Type B pancreatic cell (in vitro differentiated cells): ENCODE data around the gene NUDT8. TPM values are rescaled to one million over a fixed set of nuclear protein-coding genes. Genes with fewer than 3 reads are reported as not detected.
"Not testable (repeated sequence)": the region's sequence is repeated elsewhere in the genome, so short reads cannot be mapped to it uniquely, and the experiment has no call there.

Experiments used
- DNase-seq: peaks from one replicate; pipeline ENCODE4 v3.0.0; 2021; ENCODE audit warnings: mixed read lengths; ENCODE audit not compliant: unreplicated experiment; ENCODE audit errors: extremely low spot score
- H3K27ac Mint-ChIP-seq: 2 replicates; pipeline ENCODE4 v1.8.0; 2021; ENCODE audit warnings: mild to moderate bottlenecking, mixed read lengths
- H3K27me3 Mint-ChIP-seq: 2 replicates; pipeline ENCODE4 v1.8.0; 2021; ENCODE audit warnings: mixed read lengths
- H3K36me3 Mint-ChIP-seq: 2 replicates; pipeline ENCODE4 v1.8.0; 2021; ENCODE audit warnings: mixed read lengths
- H3K4me1 Mint-ChIP-seq: one replicate; pipeline ENCODE4 v1.8.0; 2021; ENCODE audit warnings: mixed read lengths; ENCODE audit not compliant: unreplicated experiment
- H3K4me3 Mint-ChIP-seq: 2 replicates; pipeline ENCODE4 v1.8.0; 2021; ENCODE audit warnings: mild to moderate bottlenecking, mixed read lengths
- H3K9me3 Mint-ChIP-seq: 2 replicates; pipeline ENCODE4 v1.8.0; 2021; ENCODE audit warnings: mixed read lengths
- total RNA-seq: library from RNA; stranded (reverse); gene quantifications from 2 replicates; pipeline ENCODE4 v1.2.1, GENCODE V29; 2021; ENCODE audit warnings: low replicate concordance
- TF ChIP-seq, protein P1 (sequence below): fragments of 200-600 bp; sonication (generic); conservative IDR thresholded peaks from 2 replicates; pipeline ENCODE4 v1.5.0; 2021; ENCODE audit warnings: antibody characterized with exemption, mild to moderate bottlenecking

The NUDT8 gene
- total RNA-seq, 1 donor from 2014 or later = 10.3 TPM

DNA sequence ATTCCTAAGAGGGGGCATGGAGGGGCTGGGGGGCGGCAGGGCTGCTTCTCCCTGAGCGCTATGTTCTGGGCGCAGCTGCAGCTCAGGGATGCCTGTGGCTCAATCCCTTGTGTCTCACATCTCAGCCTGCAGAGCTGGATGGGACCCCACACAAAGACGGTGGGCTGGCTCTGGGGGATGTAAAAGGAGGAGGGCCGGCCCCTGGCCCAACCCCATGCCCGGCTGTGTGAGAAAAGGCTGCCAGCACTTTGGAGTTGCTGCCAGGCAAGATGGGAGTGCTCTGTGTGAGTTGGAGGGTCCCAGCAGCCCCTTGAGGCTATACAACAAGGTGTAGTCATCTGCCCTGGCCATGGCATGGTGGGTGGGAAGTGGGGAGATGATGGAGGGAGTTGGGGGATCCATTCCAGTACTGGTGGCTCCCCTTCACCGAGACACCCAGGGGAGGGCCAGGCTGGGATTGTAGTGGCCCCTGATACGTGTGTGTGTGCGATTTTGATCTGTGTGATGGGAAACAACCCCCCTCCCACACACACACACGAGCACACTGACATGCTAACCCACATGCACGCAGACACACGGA is 11.1 kb upstream of the NUDT8 start:
- H3K27ac Mint-ChIP-seq = no peak overlapping the region
- H3K4me3 Mint-ChIP-seq = no peak overlapping the region
- TF ChIP-seq, protein P1, sequence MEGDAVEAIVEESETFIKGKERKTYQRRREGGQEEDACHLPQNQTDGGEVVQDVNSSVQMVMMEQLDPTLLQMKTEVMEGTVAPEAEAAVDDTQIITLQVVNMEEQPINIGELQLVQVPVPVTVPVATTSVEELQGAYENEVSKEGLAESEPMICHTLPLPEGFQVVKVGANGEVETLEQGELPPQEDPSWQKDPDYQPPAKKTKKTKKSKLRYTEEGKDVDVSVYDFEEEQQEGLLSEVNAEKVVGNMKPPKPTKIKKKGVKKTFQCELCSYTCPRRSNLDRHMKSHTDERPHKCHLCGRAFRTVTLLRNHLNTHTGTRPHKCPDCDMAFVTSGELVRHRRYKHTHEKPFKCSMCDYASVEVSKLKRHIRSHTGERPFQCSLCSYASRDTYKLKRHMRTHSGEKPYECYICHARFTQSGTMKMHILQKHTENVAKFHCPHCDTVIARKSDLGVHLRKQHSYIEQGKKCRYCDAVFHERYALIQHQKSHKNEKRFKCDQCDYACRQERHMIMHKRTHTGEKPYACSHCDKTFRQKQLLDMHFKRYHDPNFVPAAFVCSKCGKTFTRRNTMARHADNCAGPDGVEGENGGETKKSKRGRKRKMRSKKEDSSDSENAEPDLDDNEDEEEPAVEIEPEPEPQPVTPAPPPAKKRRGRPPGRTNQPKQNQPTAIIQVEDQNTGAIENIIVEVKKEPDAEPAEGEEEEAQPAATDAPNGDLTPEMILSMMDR = no peak
- H3K9me3 Mint-ChIP-seq = no peaks in the 10 kb centered on the region
- peaks cover 5% of the 10 kb centered on the region for H3K27me3 Mint-ChIP-seq
- H3K36me3 Mint-ChIP-seq = no peaks in the 10 kb centered on the region
- no peak for DNase-seq
- no peaks in the 10 kb centered on the region for H3K4me1 Mint-ChIP-seq

DNA sequence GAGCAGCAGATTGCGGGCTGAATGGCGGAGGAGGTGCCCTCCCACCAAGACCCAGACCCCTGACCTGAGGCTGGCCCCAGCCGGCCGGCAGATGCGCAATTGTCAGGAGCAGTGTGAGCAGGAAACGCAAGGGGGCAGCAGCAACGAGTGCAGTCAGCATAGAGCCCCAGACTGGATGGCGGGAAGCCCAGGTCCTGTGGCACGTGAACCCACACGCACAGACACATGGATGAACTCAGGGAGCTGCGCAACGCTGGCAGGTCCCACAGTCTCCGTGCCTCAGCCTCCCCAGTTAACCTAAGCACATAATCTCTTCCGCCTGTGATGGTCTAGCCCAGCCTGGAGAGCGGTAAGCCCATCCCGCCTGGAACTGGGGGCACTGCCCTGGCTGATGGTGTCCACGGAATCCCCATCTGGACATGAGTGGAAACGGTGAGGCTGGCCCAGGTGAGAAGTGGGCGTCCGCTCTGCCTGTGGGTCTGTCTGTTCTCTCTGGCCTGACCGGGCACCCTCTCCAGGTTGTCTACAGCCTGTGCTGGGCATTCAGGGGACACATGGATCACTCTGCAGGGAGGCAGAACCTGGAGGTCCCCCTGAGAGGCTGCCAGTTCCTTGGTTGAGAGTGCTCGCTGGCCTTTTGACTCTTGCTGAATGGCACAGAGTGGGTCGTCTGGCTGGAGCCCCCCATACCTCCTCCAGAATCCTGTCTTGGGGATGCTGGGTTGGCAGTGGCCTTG is 10.5 kb upstream of the NUDT8 start:
- no peak overlapping the region for H3K4me3 Mint-ChIP-seq
- DNase-seq = peak; percentile 72
- H3K4me1 Mint-ChIP-seq = no peaks in the 10 kb centered on the region
- H3K27me3 Mint-ChIP-seq = peaks cover 5% of the 10 kb centered on the region
- TF ChIP-seq, protein P1 = peak; percentile 79
- H3K36me3 Mint-ChIP-seq = no peaks in the 10 kb centered on the region
- H3K27ac Mint-ChIP-seq = no peak overlapping the region
- no peaks in the 10 kb centered on the region for H3K9me3 Mint-ChIP-seq

DNA sequence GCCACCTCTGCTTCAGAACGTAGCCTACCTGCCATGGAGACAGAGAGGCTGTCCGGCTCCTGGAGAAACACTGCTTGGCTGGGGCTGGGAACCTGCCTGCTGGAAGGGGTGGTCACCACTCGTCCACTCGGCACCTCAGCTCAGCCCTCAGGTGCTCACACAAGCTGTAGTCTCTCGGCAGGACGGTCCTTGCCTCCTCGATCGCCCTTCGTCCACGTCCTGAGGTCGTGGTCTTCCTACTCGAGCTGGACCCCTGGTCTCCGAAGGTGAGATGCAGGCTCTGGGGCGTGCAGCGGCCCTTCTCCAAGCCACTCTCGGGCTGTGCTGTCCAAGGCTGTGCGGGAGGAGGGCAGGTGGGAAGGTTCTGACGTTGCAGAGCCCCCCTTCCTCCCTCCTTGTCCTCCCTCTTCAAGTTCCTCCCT is 9.7 kb upstream of the NUDT8 start, which contains the start of gene TBX10:
TBX10 (minus strand) TSS at position 326 of the 422 bp plus-strand sequence; CDS start at position 35, 291 bp downstream.
- TF ChIP-seq, protein P1 = no peak
- DNase-seq = no peak
- H3K27me3 Mint-ChIP-seq = peaks cover 5% of the 10 kb centered on the region
- H3K36me3 Mint-ChIP-seq = no peaks in the 10 kb centered on the region
- H3K9me3 Mint-ChIP-seq = no peaks in the 10 kb centered on the region
- H3K27ac Mint-ChIP-seq = no peak within 1 kb of the TSS
- H3K4me1 Mint-ChIP-seq = no peaks in the 10 kb centered on the region
- H3K4me3 Mint-ChIP-seq = no peak within 1 kb of the TSS

DNA sequence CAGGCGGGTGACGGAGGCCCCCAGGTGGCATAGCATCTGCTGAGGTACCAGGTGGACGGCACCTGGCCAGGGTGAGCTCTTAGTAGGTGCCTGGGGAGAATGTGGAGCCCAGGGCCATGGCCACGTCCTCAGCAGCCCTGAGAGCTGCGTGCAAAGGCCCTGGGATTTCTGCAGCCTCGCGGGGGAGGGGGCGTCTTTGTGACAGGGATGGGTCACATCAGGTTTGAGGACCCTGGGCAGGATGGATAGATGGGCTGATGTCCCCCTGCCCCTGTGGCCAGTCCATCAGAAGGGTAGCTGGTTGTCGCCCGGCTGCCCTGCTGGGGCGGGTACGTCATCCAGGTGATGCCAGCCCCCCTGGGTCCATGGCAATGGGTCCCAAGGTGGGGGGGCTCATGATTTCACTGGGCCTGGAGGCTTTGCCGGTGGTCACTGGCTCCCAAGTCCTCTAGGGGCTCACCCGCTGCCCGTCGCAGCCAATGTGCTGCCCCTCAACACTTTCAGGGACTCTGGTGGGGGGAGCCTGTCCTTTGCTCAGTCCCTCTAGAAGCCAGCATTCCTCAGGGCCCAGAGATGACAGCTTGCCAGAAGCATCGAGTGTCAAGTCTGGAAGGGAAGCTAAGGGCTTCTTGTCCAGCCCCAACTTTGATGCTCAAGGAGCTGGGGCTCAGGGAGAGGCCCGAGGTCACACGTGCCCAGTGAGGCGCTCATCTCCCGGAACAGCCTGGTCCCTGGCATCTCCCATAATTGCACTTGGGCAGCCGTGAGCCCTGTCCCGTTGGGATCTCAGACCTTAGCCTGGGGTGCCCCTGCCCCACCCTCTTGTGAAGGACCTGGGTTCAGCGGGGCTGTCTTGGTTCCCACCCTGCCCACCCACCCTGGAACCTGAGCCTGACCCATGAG is 9.0 kb upstream of the NUDT8 start:
- TF ChIP-seq, protein P1 = no peak
- Mint-ChIP-seq H3K27ac (no peak overlapping the region), H3K9me3 (no peaks in the 10 kb centered on the region), H3K4me3 (no peak overlapping the region), H3K4me1 (no peaks in the 10 kb centered on the region), H3K27me3 (peaks cover 5% of the 10 kb centered on the region), H3K36me3 (no peaks in the 10 kb centered on the region)
- peak; percentile 64 for DNase-seq

DNA sequence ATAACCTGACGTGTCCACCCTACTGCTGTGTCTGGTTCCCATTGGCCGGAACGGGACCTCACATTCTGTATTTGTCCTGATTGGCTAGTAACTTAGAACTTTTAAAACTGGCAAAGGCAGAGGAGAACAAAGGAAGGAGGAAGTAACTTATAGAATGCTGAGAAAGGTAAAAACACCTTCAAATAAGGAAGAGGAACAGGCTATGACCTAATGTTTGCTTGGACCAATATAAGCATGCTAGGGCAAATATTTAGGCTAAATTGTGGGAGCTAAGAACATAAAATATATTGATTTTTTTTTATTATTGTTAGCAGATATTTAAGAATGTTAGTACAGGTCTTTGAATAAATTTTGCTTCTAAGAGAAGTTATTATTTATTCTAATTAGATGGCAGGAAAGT is 7.7 kb upstream of the NUDT8 start:
- H3K4me3 Mint-ChIP-seq, DNase-seq, H3K36me3 Mint-ChIP-seq, H3K27ac Mint-ChIP-seq, H3K9me3 Mint-ChIP-seq, H3K4me1 Mint-ChIP-seq, H3K27me3 Mint-ChIP-seq: not testable (repeated sequence)
